Stimulated activated CD4-positive, alpha-beta T cell treated with anti-CD3 and anti-CD28 coated beads, Interleukin-15, amount 100 ng/mL, for 24 hours (primary cell): ENCODE measurements around the gene PTPRR.

ENCODE experiments used
- DNase-seq: peaks from one replicate; pipeline ENCODE4 v3.0.0-alpha.2; 2020

PTPRR gene

GRCh38 chr12:70908978-70909377, 11.6 kb downstream of the PTPRR start:
- no peak for DNase-seq

DNA sequence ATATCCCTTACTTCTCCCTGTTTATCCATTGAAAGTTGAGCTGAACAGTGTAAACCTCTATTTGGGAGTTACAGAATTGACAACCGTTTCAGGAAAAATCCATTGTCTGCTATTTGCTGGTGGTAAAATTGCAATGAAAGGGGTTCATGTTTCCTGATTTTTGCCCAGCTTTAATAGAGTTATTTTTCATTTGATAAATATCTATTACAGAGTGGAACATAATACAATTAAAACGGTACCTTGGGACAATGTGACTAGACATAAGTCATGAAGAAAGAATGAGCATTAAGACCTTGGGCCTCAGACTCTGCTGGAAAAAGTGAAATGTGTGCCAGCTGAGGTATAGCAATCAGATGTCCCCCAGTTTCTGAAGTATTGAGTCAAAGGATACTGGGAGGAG, 13.1 kb downstream of the PTPRR start:
- no peak for DNase-seq

DNA sequence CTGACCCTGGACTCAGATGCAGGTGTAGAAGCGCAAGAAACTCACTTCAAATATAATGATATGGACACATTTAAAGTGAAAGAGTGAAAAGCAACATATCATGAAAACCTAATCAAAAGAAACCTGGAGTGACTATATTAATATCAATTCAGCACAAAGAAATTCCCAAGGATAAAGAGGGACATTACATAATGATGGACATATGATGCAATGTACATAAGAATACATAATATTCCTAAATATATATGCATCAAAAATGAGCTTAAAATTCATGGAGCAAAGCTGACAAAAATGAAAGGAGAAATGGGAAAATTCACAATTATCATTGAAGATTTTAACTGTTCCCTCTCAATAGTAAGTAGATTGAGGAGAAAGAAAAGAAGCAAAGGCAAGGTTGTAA, 24.6 kb downstream of the PTPRR start:
- DNase-seq, result no peak

DNA sequence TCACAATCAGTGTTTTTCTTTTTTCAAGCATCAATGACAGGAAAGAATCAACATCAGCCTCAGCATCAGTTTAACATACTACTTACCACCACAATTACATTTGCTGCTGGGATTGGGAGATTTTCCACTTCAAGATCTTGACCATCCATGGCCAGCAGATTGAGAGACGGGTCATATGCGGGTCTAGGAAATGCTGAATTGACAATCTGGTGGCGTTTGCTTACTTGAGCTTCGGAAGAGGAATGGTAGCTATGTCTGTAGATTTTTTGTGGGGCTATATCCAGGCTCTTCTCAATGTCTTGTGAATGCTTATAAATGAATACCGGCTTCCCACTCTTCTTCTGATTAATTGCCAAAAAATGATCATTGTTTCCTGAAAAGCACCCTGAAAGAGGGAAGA, 27.9 kb downstream of the PTPRR start:
- no peak for DNase-seq

- no peak for DNase-seq
Observed at GRCh38 chr12:70890895-70891832, 29.4 kb downstream of the PTPRR start.

- DNase-seq, result no peak
Observed at GRCh38 chr12:70885956-70886355, 34.6 kb downstream of the PTPRR start.

- DNase-seq, result no peak
Observed at GRCh38 chr12:70883855-70884254, 36.7 kb downstream of the PTPRR start.

GRCh38 chr12:70880744-70881143, 39.8 kb downstream of the PTPRR start:
- no peak for DNase-seq

GRCh38 chr12:70876952-70877351, 43.6 kb downstream of the PTPRR start:
- no peak for DNase-seq

DNA sequence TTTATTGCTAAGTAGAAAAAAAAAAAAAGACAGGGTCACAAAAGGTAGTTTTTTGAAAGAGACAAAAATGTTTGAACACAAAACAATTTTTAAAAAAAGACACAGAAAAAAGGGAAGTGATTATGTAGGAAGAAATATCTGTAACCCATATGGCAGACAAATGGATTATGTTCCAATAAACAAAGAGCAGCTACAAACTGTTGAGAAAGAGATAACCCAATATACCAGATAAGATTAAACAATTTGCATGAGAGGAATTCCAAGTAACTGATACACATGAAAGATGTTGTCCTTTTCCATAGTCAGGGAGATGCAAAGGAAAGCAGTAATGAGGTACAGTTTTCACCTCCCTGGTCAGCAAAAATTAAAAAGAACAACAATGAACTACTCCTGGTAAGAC, 44.9 kb downstream of the PTPRR start:
- no peak for DNase-seq

DNA sequence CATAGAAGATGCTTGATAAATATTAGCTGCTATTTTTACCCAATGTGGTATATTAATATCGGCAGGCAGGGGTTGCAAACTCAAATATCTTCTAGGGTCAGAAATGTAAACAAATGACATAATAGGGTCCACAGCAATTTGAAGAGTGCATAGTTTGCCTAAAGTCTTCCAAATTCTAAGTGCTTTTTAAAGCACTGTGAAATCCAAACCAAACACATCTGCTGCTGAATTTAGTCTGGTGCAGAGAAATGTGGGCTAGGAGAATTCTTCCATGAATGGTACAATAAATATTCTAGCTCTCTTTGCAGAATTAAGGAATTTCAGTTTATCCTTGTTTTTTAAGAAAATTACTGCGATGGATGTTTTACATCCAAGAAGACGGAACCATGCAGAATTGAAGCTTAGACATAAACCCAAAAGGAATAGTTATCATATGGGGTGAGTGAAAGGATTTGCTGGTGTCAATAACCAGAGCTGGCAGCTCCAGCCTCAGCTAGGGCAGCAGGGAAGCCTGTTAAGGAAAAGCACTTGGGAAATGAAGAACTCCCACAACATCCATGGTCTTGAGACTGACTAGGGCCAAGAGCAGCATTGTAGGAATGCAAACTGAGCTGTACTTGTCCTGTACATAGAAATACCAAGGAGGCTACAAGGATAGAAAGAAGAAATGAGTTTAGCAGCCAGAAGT, 65.5 kb downstream of the PTPRR start:
- DNase-seq, result no peak

DNA sequence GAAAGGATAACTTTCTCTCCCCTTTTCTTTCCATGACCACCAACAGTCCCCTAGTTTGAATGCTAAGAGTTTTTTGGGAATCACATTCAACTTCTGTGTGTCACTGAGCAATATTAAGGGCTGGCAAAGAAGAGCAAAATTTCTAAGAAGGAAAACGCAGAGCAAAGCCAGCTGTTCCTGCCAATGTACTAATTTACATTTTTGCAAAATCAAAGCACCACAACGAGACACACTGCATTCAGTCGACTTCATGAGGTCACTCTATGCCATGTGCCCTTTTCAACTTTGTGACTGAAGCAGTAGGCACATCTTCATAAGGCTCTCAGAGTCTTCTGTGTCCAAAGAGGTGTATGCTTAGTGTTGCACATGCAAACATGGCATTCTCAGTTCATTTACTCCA, 66.4 kb downstream of the PTPRR start:
- DNase-seq, result no peak

GRCh38 chr12:70853326-70853725, 67.2 kb downstream of the PTPRR start:
- no peak for DNase-seq

- DNase-seq, result no peak
Observed at GRCh38 chr12:70852416-70853150, 68.0 kb downstream of the PTPRR start.

GRCh38 chr12:70849265-70849960, 71.1 kb downstream of the PTPRR start:
- DNase-seq, result no peak

GRCh38 chr12:70847871-70848270, 72.7 kb downstream of the PTPRR start:
- no peak for DNase-seq

GRCh38 chr12:70845268-70845667, 75.3 kb downstream of the PTPRR start:
- DNase-seq, result no peak

- DNase-seq, result no peak
Observed at GRCh38 chr12:70843363-70843762, 77.2 kb downstream of the PTPRR start.

DNA sequence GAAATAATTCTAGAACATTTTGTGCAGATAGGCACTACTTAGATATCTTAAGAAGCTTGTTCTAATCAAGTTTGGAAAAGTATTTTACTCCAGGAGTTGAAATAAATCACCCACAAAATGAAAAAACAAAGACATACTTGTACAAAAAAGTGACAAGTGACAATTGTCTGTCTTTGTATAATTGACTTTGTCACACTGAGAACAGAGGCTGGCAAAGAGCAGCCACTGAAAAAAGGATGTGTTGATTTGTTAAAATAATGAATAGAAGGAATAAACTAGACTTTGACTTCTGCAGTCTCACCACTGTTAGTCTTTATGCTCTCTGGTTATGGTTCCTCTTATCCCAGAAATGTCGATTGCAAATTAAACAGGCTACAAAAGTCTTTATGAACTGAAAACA, 77.6 kb downstream of the PTPRR start:
- no peak for DNase-seq

- DNase-seq, result no peak
Observed at GRCh38 chr12:70842136-70842535, 78.4 kb downstream of the PTPRR start.

DNA sequence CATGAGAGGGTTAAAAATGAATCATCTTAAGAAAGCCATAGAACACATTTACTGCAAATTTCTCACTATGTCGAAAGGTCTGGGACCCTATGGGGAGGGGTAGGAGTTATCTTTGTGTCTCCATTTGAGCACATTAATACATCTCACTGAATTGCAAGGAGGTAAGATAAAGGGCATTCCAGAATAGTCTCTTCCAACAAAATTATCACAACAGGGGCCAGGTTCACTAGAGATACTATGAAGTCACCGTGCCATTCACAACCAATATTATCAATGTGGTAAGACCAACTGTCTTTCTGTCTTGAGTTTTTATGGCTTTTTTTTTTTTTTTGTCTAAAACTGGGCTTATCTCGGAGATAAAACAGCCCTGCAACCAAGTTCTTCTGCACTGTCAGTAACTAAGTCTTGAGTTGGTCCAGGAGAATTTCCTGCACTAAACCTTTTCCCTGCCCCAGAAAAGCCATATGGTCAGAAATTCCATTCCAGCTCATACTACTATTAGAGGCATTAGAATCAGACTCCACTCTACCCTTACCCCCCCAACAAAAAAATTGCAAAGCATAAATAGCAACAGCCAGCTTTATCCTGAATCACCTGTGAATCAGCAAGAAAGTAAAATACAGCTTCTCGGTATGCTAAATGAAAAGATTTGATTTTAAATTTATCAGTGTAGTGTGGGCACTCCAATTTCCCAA, 79.7 kb downstream of the PTPRR start:
- no peak for DNase-seq

- no peak for DNase-seq
Observed at GRCh38 chr12:70839544-70839943, 81.0 kb downstream of the PTPRR start.
